Effector memory CD8-positive, alpha-beta T cell (primary cell): ENCODE measurements around the gene GOLT1A.

Source experiments
- ATAC-seq: fragments of 150-1000 bp; cut with Tn5 transposase; replicated peaks from 2 replicates; pipeline ENCODE4 v1.10.0; 2021; ENCODE audit warnings: mild to moderate bottlenecking, moderate library complexity
- DNase-seq, 3 experiments: peaks; one replicate each; pipeline ENCODE4 v3.0.0; 2021
- H3K27ac Mint-ChIP-seq, 2 donors: one replicate each; pipeline ENCODE4 v1.8.0; 2022; ENCODE audit warnings: mild to moderate bottlenecking in 2 of 2, mixed read lengths in 2 of 2, moderate library complexity in 2 of 2
- H3K27me3 Mint-ChIP-seq, 2 donors: one replicate each; pipeline ENCODE4 v1.8.0; 2022; ENCODE audit warnings: mixed read lengths in 2 of 2
- H3K36me3 Mint-ChIP-seq: one replicate; pipeline ENCODE4 v1.8.0; 2022; ENCODE audit warnings: mild to moderate bottlenecking, moderate library complexity, mixed read lengths; ENCODE audit not compliant: insufficient read depth
- H3K4me1 Mint-ChIP-seq, 2 donors: one replicate each; pipeline ENCODE4 v1.8.0; 2022; ENCODE audit warnings: low read depth in 2 of 2, mixed read lengths in 2 of 2
- H3K4me3 Mint-ChIP-seq, 2 donors: one replicate each; pipeline ENCODE4 v1.8.0; 2022; ENCODE audit warnings: mild to moderate bottlenecking in 2 of 2, mixed read lengths in 2 of 2, moderate library complexity in 2 of 2
- H3K9me3 Mint-ChIP-seq, 2 donors: one replicate each; pipeline ENCODE4 v1.8.0; 2022; ENCODE audit warnings: mixed read lengths in 2 of 2
- total RNA-seq, 9 experiments: gene quantifications; one replicate each; lab custom pipeline; 2026; lab: John Stamatoyannopoulos, UW

Gene GOLT1A, protein sequence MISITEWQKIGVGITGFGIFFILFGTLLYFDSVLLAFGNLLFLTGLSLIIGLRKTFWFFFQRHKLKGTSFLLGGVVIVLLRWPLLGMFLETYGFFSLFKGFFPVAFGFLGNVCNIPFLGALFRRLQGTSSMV
- 0 to 0.10 (median 0) reads per million in 9 experiments for total RNA-seq

DNA sequence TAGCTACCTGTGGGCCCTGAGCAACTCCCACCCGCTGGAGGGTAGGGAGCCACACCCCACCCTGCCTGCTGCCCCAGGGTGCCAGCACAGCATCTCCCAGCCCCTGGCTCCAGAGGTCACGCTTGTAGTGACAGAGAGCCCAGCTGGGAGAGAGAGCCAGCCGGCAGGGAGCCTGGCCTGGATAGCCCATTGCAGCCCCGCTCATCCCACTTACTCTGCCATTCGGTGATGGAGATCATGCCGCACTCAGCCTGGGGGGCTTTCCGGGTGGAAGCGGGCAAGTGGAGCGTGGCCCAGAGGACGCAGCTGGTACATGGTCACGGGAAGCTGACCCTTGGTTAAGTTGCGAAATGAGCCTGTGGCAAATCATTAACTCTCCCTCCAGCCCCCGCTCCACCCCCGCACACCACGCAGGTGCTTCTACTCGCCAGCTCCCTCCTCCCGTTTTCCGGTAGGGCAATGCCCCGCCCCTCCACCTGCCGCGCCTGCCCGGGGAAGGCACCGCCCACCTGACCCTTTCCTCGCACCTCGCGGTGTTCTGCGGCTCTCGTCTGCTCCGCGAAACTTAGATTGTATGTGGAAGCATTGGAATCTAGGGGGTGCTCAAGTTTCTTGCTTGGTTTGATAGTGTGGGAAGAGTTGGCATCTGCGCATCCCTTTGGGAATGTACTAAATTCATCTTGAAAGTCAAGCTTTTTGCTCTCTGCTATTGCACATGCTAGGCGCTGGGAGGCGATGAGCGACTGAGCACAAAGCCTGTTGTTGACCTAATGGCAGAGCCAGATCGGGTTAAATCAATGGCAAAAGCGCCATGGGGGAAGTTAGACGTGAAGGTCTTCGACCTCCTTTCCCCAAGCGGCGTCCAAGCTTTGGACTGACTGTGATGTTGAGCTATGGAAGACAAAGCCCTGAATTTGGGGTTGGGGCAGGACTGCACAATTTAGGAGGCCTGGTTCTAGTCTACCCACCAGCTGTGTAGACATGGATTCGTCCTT lies at the start of gene GOLT1A:
Gene GOLT1A, minus strand, starts transcription at position 321 of the 995 bp plus-strand sequence. Its CDS starts 82 bp downstream, at position 239.
- H3K27ac Mint-ChIP-seq = no peak within 1 kb of the TSS

DNA sequence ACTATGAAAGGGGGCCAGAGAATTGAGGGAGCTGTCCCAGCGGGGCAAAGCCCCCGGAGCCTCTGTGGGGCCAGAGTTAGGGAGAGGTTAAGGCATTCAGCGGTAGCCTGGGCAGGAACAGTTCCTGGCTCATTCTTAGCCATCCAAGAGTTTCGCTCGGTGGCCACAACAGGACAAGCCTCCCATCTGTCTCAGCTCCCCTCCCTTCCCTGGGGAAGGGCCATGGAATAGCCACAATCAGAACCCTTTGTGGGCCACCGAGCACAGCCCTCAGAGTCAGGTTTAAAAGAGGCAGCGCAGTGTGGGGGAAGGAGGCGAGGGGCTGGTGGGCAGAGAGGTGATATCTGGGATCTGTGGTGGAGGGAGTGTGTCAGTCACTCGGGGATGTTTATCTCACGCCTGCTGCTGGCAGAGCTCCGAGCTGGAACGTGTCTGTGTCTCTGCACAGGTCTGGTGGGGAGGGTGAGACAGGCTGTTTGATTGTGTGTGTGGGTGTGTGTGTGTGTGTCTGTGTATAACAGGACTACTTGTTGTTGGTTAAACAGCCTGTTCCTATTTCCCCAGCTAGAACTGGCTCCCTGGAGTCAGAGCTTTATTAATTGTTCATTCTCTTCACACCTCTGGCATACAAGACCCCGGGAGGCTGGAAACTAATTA lies 49.6 kb upstream of the GOLT1A start:
- Mint-ChIP-seq H3K36me3 (no peaks in the 10 kb centered on the region), H3K4me3 (no peak overlapping the region), H3K4me1 (no peaks in the 10 kb centered on the region), H3K9me3 (no peaks in the 10 kb centered on the region), H3K27ac (no peak overlapping the region), H3K27me3 (peaks cover 15 to 34% of the 10 kb centered on the region in 2 donors)
- ATAC-seq (no peak), DNase-seq (no peak)

More for the DNA sequence above, at the start of gene GOLT1A:
- Mint-ChIP-seq H3K27me3 (peaks cover 0 to 13% of the 10 kb centered on the region in 2 donors), H3K36me3 (no peaks in the 10 kb centered on the region), H3K4me1 (peaks cover 8 to 16% of the 10 kb centered on the region in 2 donors), H3K9me3 (no peaks in the 10 kb centered on the region), H3K4me3 (peak within 1 kb of the TSS; percentile 57 to 66)
- peak; percentile 74 for ATAC-seq
- DNase-seq = peak in 2 of 3 experiments; percentile 12 to 24

DNA sequence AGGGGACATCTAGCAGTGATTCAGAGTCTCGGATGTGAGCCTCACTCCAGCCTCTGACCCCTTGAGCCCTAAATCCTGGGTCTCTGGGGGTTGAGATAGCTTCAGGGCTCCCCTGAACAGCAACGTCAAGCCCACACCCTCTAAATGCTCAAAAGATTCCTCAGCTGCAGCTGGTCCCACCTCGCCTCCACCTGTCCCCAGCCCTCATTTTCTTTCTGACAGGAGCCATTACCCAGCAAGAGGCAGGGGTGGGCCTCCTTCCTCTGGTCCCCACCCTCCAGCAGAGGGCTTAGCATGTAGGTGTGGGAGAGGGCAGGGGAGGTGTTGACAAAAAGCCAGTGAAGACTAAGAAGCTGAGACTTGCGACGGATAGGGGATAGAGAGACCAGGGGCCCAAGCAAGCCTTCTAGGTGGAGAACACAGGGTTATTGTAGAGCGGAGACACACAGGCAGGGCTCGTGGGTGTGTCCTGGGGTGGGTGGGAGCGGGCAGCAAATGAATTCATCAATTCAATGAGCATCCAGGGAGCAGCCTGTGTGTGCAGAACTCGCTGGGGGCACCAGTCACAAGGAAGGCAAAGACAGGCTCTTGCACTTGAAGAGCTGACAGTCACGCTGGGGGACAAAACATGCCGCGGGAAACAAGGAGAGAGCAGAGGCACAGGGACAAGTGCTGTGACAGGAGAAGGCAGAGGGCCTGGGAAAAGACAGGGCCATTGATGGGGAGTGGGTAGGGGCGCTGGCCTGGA lies 48.9 kb upstream of the GOLT1A start:
- Mint-ChIP-seq H3K4me3 (no peak overlapping the region), H3K9me3 (no peaks in the 10 kb centered on the region), H3K27me3 (peaks cover 15 to 34% of the 10 kb centered on the region in 2 donors), H3K36me3 (no peaks in the 10 kb centered on the region), H3K27ac (no peak overlapping the region), H3K4me1 (no peaks in the 10 kb centered on the region)
- DNase-seq (no peak), ATAC-seq (no peak)

DNA sequence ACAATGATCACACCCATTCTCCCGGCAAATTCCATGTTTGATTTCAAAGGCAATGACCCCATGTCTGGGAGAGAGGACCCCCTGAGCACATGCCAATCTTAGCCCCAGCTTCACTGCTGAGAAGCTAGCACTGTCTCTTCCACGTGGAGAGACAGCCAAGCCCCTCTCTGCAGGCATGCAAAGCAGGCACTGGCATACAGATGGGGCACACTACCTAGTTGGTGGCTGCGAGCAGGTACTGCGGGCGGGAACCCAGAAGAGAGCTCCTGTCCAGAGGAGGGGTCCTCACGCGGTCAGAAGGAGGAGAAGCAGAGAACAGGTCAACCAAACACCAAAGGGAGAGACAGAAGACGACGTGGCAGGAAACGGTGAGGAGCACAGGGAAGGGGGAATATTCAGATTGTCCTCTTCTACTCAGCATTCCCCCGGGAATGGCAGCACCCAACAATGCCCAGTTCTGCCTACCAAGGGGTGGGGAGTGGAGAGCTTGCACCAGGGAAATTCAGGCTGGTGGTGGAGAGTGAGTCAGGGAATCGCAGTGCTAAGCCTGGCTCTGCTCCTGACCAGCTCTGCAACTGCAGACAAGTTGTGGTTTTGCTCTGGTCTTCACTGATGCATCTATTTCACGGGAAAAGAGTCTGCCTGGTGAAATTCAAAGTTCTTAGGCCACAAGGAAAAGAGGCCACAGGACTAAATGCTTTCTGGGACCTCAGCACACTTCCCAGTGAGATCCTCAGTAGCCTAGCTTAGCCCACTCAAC lies 48.1 kb upstream of the GOLT1A start:
- H3K4me3 Mint-ChIP-seq = no peak overlapping the region
- DNase-seq = no peak

DNA sequence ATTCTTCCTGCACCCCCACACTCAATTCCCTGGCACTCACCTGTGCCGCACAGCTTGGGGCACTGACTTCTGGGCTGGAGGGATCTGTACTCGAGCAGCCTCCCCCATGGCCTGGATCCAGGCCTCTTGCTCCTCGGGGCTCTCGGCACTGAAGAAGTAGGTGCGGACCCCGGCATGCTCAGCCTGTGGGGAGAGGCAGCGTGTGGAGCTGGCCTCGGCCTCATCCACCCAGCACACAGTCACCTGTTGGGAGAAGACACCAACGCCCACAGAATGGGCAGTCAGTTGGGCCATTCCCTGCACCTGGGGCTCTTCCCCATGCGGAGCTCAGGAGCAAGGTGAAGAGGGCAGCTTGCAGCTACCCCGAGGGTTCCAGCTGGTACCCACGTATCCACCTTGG lies 47.5 kb upstream of the GOLT1A start:
- H3K4me1 Mint-ChIP-seq = no peaks in the 10 kb centered on the region
- no peak for DNase-seq
- peaks cover 9 to 41% of the 10 kb centered on the region in 2 donors for H3K27me3 Mint-ChIP-seq
- H3K36me3 Mint-ChIP-seq = no peaks in the 10 kb centered on the region
- ATAC-seq = no peak
- H3K27ac Mint-ChIP-seq = no peak overlapping the region
- no peak overlapping the region for H3K4me3 Mint-ChIP-seq
- no peaks in the 10 kb centered on the region for H3K9me3 Mint-ChIP-seq

More for the DNA sequence above, 48.1 kb upstream of the GOLT1A start:
- peaks cover 10 to 37% of the 10 kb centered on the region in 2 donors for H3K27me3 Mint-ChIP-seq
- H3K27ac Mint-ChIP-seq = no peak overlapping the region
- H3K4me1 Mint-ChIP-seq = no peaks in the 10 kb centered on the region
- no peaks in the 10 kb centered on the region for H3K9me3 Mint-ChIP-seq
- no peaks in the 10 kb centered on the region for H3K36me3 Mint-ChIP-seq
- ATAC-seq = no peak

DNA sequence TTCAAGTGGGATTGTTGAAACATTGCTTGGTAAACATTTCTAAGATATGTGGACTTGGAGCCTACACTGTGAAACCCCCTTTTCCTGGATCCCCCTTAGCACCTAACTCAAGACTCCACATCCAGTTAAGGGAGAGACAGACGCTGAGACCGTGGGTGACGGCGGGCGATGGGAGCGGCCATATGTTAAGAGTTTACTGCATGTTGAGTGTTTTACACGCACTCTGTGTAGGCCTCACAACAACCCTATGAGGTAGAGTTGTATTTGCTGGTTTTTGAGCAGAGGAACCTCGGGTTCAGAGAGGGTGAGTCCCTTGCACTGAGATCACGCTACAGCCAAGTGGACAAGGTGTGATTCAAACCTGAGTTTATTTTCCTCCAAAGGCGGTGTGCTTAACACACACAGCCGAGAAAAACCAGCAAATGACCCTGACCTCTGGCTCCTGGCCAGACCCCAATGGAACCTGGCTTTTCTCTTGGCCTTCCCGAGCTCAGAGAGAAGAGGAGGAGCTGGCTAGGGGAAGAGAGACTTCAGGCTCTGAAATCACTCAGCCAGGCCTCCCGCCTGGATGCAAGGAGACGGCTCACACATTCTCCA lies 46.9 kb upstream of the GOLT1A start:
- DNase-seq = no peak
- Mint-ChIP-seq H3K27ac (no peak overlapping the region), H3K27me3 (peaks cover 9 to 46% of the 10 kb centered on the region in 2 donors), H3K4me3 (no peak overlapping the region), H3K36me3 (no peaks in the 10 kb centered on the region), H3K9me3 (no peaks in the 10 kb centered on the region), H3K4me1 (no peaks in the 10 kb centered on the region)
- no peak for ATAC-seq

DNA sequence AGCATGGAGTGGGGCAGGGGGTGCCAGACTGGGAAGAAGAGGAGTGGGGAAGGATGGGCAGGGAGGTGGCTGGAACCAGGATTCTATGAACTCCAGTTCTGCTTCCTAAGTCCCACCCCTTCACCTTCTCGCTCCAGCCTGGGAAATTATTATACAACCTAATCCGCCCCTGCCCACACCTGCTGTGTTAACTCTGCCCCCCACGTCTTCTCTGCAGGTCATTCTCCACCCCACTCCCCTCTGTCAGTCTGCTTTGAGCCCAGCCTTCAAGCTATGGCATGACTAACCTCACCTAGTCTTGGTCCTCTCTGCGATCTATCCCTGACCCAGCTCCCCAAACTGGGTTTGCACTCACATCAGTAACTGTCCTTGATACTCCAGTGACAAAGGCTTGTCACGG lies 46.0 kb upstream of the GOLT1A start:
- DNase-seq = no peak
- H3K27ac Mint-ChIP-seq = no peak overlapping the region
- H3K4me3 Mint-ChIP-seq = no peak overlapping the region
- peaks cover 14 to 49% of the 10 kb centered on the region in 2 donors for H3K27me3 Mint-ChIP-seq
- no peaks in the 10 kb centered on the region for H3K9me3 Mint-ChIP-seq
- H3K36me3 Mint-ChIP-seq = no peaks in the 10 kb centered on the region
- H3K4me1 Mint-ChIP-seq = no peaks in the 10 kb centered on the region
- no peak for ATAC-seq

DNA sequence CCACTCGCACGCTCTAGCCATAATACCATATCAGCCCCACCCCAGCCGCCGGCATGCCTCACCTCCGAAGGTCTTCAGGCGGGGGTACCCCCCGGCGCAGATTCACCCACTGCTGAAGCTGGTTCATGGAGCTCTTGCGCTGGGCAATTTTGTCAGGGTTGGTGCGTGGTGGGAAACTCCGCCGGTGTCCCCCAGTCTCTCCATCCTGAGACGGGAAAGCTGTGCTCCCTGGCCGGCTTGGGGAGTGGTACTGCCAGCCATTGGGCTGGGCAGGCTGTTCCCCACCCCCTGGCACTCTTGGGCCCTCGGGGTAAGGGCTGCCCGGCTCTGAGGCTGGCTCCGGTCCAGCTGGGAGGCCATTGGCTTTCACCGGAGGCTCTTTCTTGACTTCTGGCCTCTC lies 45.4 kb upstream of the GOLT1A start:
- H3K4me1 Mint-ChIP-seq = no peaks in the 10 kb centered on the region
- DNase-seq (no peak), ATAC-seq (no peak)
- peaks cover 14 to 49% of the 10 kb centered on the region in 2 donors for H3K27me3 Mint-ChIP-seq
- H3K4me3 Mint-ChIP-seq = no peak overlapping the region
- no peaks in the 10 kb centered on the region for H3K36me3 Mint-ChIP-seq
- no peaks in the 10 kb centered on the region for H3K9me3 Mint-ChIP-seq
- H3K27ac Mint-ChIP-seq = no peak overlapping the region

DNA sequence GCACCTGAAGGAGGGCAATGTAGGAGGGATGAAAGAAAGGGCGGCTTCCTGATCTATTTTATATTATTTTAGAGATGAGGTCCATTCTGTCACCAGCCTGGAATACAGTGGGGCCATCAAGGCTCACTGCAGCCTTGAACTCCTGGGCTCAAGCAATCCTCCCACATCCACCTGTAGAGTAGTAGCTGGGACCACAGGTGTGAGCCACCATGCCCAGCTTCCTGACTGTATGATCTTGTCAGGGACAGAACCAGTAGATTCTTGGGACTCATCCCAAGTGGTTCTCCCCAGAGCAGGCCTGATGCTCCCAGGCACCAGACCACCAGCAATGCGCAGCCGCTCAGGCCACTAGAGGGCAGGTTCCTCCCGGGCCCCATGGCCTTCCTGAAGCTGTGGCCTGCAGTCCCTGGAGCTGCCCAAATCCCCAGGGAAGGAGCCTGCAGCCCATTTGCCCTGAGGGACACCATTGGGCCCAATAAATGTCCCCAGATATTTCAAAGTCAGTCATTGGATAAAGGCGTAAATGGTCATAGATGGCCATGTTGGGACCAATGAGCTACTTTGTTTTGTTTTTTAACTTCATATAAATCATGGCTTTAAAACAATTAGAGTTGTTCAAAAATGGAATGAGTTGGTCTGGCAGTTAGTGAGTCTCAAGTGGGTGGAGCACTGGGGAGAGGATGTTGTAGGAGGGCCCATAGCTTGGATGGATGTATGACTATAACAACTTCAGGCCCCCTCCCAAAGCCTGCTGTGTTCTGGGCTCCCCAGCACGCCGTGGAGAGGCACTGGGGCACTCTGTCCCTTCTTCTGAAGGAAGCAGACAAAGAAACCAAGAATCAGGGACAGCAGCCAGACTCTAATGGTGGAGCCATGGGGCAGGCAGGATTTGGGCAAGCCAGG lies 44.7 kb upstream of the GOLT1A start:
- no peaks in the 10 kb centered on the region for H3K36me3 Mint-ChIP-seq
- no peak overlapping the region for H3K27ac Mint-ChIP-seq
- H3K4me3 Mint-ChIP-seq = no peak overlapping the region
- no peak for DNase-seq
- ATAC-seq = no peak
- H3K9me3 Mint-ChIP-seq = no peaks in the 10 kb centered on the region
- H3K4me1 Mint-ChIP-seq = no peaks in the 10 kb centered on the region
- peaks cover 12 to 44% of the 10 kb centered on the region in 2 donors for H3K27me3 Mint-ChIP-seq

DNA sequence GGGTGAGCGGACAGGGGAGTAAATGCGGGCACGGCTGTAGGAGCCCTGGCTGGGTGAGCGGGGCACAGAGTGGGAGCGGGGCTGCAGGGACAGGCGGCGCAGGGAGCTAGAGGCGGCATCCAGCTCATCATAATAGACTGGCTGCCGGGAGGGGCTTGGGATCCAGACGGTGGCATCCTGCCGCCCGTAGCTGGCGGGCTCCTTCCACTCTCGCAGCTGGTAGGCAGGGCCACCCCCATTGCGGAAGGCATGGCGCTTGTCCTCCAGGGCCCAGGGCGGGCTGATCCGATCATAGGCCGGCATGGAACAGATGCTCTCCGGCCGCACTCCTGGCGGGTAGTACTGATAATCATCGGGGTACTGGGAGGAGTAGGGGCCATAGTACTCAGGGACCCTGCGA lies 43.7 kb upstream of the GOLT1A start:
- Mint-ChIP-seq H3K36me3 (no peaks in the 10 kb centered on the region), H3K27me3 (peaks cover 6 to 34% of the 10 kb centered on the region in 2 donors), H3K9me3 (no peaks in the 10 kb centered on the region), H3K27ac (no peak overlapping the region), H3K4me3 (no peak overlapping the region), H3K4me1 (no peaks in the 10 kb centered on the region)
- DNase-seq = no peak
- no peak for ATAC-seq

DNA sequence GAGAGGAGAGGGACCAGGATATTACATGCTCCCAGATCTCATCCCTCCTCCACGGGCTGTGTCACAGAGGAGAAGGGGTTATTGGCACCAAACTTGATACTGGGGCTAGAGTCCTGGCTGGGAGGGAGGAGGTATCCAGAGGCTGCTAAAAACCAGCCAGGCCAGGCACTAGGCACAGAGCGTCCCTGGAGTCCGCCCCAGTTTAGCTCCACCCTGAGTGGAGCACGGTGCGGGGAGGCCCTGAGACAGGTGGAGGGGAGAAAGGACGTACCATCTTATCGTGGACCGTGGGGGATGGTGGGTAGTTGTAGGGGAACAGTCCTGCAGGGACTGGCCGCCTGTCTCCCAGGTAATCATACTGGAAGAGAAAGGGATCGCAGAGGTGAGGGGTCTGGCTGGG lies 42.7 kb upstream of the GOLT1A start:
- Mint-ChIP-seq H3K36me3 (no peaks in the 10 kb centered on the region), H3K27me3 (peaks cover 6 to 28% of the 10 kb centered on the region in 2 donors), H3K9me3 (no peaks in the 10 kb centered on the region), H3K4me3 (no peak overlapping the region), H3K27ac (no peak overlapping the region), H3K4me1 (no peaks in the 10 kb centered on the region)
- DNase-seq (no peak), ATAC-seq (no peak)
